SU-DHL-6 (cell line): ENCODE results near the gene SNTG2.

Experiments used
- CTCF ChIP-seq: fragments of 200-600 bp; sonication (generic); IDR thresholded peaks from one replicate; pipeline ENCODE4 v1.5.1; 2017; ENCODE audit warnings: antibody characterized with exemption, mild to moderate bottlenecking, low read length, moderate library complexity; ENCODE audit not compliant: insufficient read depth, poor library complexity, severe bottlenecking
- EZH2phosphoT487 ChIP-seq: fragments of 200-600 bp; sonication (generic), shearing (Covaris generic); conservative IDR thresholded peaks from 2 replicates; pipeline ENCODE4 v1.6.1; 2018; ENCODE audit warnings: mild to moderate bottlenecking, antibody characterized with exemption, low read length, moderate library complexity, mixed read lengths

DNA sequence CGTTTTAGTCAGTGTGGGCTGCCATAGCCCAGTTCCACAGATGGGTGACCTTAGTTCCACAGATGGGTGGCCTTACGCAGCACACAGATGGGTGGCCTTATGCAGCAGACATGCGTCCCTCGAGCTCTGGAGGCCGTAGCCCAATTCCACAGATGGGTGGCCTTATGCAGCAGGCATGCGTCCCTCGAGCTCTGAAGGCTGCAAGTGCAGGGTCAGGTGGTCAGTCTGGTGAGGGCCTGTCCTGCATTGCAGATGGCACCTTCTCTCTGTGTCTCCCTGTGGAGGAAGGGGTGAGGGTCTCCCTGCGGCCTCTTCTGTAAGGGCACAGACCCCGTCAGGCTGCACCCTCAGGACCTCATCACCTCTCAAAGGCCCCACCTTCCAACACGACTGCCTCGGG lies 273.1 kb downstream of the SNTG2 start:
- TF ChIP-seq CTCF (no peak), EZH2phosphoT487 (no peak)
